OCI-LY3 (cell line): Measurements from ENCODE around the gene TSPEAR.

ENCODE experiments used
- H2AFZ ChIP-seq: fragments of 200-600, 300-600 bp; shearing (Covaris generic); 2 replicates; pipeline ENCODE4 v1.6.0; 2014; ENCODE audit warnings: antibody characterized with exemption, low read depth, low read length
- H3K27ac ChIP-seq: fragments of 200-600, 300-600 bp; sonication (generic); 2 replicates; pipeline ENCODE4 v1.5.1; 2014; ENCODE audit warnings: mild to moderate bottlenecking, low read length, moderate library complexity, mixed read lengths
- H3K27me3 ChIP-seq: fragments of 200-600, 300-600 bp; sonication (generic); 2 replicates; pipeline ENCODE4 v1.6.1; 2014; ENCODE audit warnings: low read depth, low read length, mixed read lengths
- H3K36me3 ChIP-seq: fragments of 200-600, 300-600 bp; sonication (generic); replicated peaks from 2 replicates; pipeline ENCODE3; 2014; ENCODE audit warnings: low read depth, low read length, mixed read lengths
- H3K4me1 ChIP-seq: fragments of 300-600, 200-600 bp; sonication (generic); 2 replicates; pipeline ENCODE4 v1.6.1; 2014; ENCODE audit warnings: low read length, mixed read lengths
- H3K4me2 ChIP-seq: fragments of 200-600, 300-600 bp; sonication (generic); 2 replicates; pipeline ENCODE4 v1.6.1; 2014; ENCODE audit warnings: low read length, mixed read lengths
- H3K4me3 ChIP-seq: fragments of 300-600, 200-600 bp; sonication (generic); 2 replicates; pipeline ENCODE4 v1.5.1; 2014; ENCODE audit warnings: antibody characterized with exemption, mild to moderate bottlenecking, low read length, moderate library complexity
- H3K79me2 ChIP-seq: fragments of 300-600, 200-600 bp; shearing (Covaris generic); 2 replicates; pipeline ENCODE4 v1.6.1; 2014; ENCODE audit warnings: mild to moderate bottlenecking, low read length, mixed read lengths
- H3K9ac ChIP-seq: fragments of 300-600, 200-600 bp; shearing (Covaris generic); 2 replicates; pipeline ENCODE4 v1.6.0; 2014; ENCODE audit warnings: mild to moderate bottlenecking, low read length, moderate library complexity
- H3K9me3 ChIP-seq: fragments of 200-600, 300-600 bp; shearing (Covaris generic); 2 replicates; pipeline ENCODE4 v1.6.1; 2014; ENCODE audit warnings: low read length, mixed read lengths; ENCODE audit not compliant: insufficient read depth
- H4K20me1 ChIP-seq: fragments of 200-600, 300-600 bp; sonication (generic); 2 replicates; pipeline ENCODE4 v1.6.1; 2016; ENCODE audit warnings: low read length, mixed read lengths; ENCODE audit not compliant: insufficient read depth
- CTCF ChIP-seq: fragments of 200-600, 300-600 bp; sonication (generic); IDR thresholded peaks from 2 replicates; pipeline ENCODE4 v1.5.1; 2014; ENCODE audit warnings: antibody characterized with exemption, low read length, low read depth
- EZH2phosphoT487 ChIP-seq: fragments of 200-600 bp; shearing (Covaris generic); IDR thresholded peaks from 2 replicates; pipeline ENCODE4 v1.6.1; 2018; ENCODE audit warnings: antibody characterized with exemption, mixed run types, low read depth

The TSPEAR gene

GRCh38 chr21:44734841-44735240 lies 23.5 kb upstream of the TSPEAR start:
- H2AFZ ChIP-seq, result no peak overlapping the region
- TF ChIP-seq CTCF (no peak), EZH2phosphoT487 (no peak)

GRCh38 chr21:44734026-44734745 lies 22.8 kb upstream of the TSPEAR start:
- no peaks in the 10 kb centered on the region for H3K4me1 ChIP-seq
- no peaks in the 10 kb centered on the region for H3K36me3 ChIP-seq
- no peaks in the 10 kb centered on the region for H3K9me3 ChIP-seq
- H3K27me3 ChIP-seq, result peaks cover 5% of the 10 kb centered on the region
- no peak overlapping the region for H3K4me2 ChIP-seq
- no peak overlapping the region for H2AFZ ChIP-seq
- no peak overlapping the region for H3K4me3 ChIP-seq
- H3K27ac ChIP-seq, result no peak overlapping the region
- no peak overlapping the region for H3K9ac ChIP-seq
- no peaks in the 10 kb centered on the region for H4K20me1 ChIP-seq
- no peaks in the 10 kb centered on the region for H3K79me2 ChIP-seq
- TF ChIP-seq EZH2phosphoT487, result no peak
- TF ChIP-seq CTCF, result no peak

More at GRCh38 chr21:44734841-44735240, 23.5 kb upstream of the TSPEAR start:
- H3K79me2 ChIP-seq, result no peaks in the 10 kb centered on the region
- H3K27me3 ChIP-seq, result peaks cover 5% of the 10 kb centered on the region
- no peaks in the 10 kb centered on the region for H4K20me1 ChIP-seq
- H3K9ac ChIP-seq, result no peak overlapping the region
- H3K36me3 ChIP-seq, result no peaks in the 10 kb centered on the region
- no peak overlapping the region for H3K4me2 ChIP-seq
- H3K4me3 ChIP-seq, result no peak overlapping the region
- no peaks in the 10 kb centered on the region for H3K4me1 ChIP-seq
- H3K27ac ChIP-seq, result no peak overlapping the region
- no peaks in the 10 kb centered on the region for H3K9me3 ChIP-seq

- Histone ChIP-seq H3K4me2 (no peak overlapping the region), H3K9ac (no peak overlapping the region), H3K36me3 (no peaks in the 10 kb centered on the region), H4K20me1 (no peaks in the 10 kb centered on the region), H3K4me1 (no peaks in the 10 kb centered on the region), H3K4me3 (no peak overlapping the region), H3K79me2 (no peaks in the 10 kb centered on the region), H3K27ac (no peak overlapping the region), H3K27me3 (peaks cover 5% of the 10 kb centered on the region), H3K9me3 (no peaks in the 10 kb centered on the region), H2AFZ (no peak overlapping the region)
- TF ChIP-seq EZH2phosphoT487, result no peak
- TF ChIP-seq CTCF, result no peak
Measured at GRCh38 chr21:44732956-44733355, 21.6 kb upstream of the TSPEAR start.

- Histone ChIP-seq H3K4me1 (no peaks in the 10 kb centered on the region), H3K27me3 (peaks cover 5% of the 10 kb centered on the region), H3K36me3 (no peaks in the 10 kb centered on the region), H3K9ac (no peak overlapping the region), H3K4me3 (no peak overlapping the region), H3K9me3 (no peaks in the 10 kb centered on the region), H3K27ac (no peak overlapping the region), H3K4me2 (no peak overlapping the region), H4K20me1 (no peaks in the 10 kb centered on the region), H3K79me2 (no peaks in the 10 kb centered on the region), H2AFZ (no peak overlapping the region)
- TF ChIP-seq EZH2phosphoT487 (no peak), CTCF (no peak)
Measured at GRCh38 chr21:44732263-44732662, 20.9 kb upstream of the TSPEAR start.
